HepG2 (cell line): ENCODE measurements around the gene TRIM10. TPM values are rescaled to one million over a fixed set of nuclear protein-coding genes. Genes with fewer than 3 reads are reported as not detected.
A peak's percentile ranks its signal among the peaks of the same experiment; 100 is the strongest.

Source experiments
- ETV5 ChIP-seq: IDR thresholded peaks from 2 replicates; pipeline ENCODE4 v1.6.1; 2018; ENCODE audit warnings: missing biosample characterization, missing genetic modification reagents, inconsistent platforms, borderline replicate concordance
- FOXJ3 ChIP-seq: sonication (generic); formaldehyde crosslinking; IDR thresholded peaks from 2 replicates; pipeline ENCODE4 v1.4.0; 2020; ENCODE audit warnings: missing genetic modification reagents, mild to moderate bottlenecking, borderline replicate concordance
- ZBTB42 ChIP-seq: sonication (generic); formaldehyde crosslinking; IDR thresholded peaks from 2 replicates; pipeline ENCODE4 v1.5.0; 2020; ENCODE audit warnings: mild to moderate bottlenecking, missing genetic modification reagents
- ZC3H4 ChIP-seq: sonication (generic); formaldehyde crosslinking; IDR thresholded peaks from 2 replicates; pipeline ENCODE4 v1.4.0; 2020; ENCODE audit warnings: missing genetic modification reagents, borderline replicate concordance
- ZSCAN25 ChIP-seq: sonication (generic); formaldehyde crosslinking; IDR thresholded peaks from 2 replicates; pipeline ENCODE4 v1.8.0; 2022; ENCODE audit warnings: mild to moderate bottlenecking, missing genetic modification reagents
- polyA plus RNA-seq, 8 experiments: library from polyadenylated mRNA; depleted of rRNA in 3 of 8; stranded (reverse) in 7 of 8; unstranded in 1 of 8; fragments of >200 nt; fragmentation: Illumina TruSeq in 4 of 8; extraction: Trizol in 4 of 8; gene quantifications; 2 replicates each; pipeline versions ENCODE4 v1.2.1 to v1.2.3, GENCODE V29; 2011 to 2016; ENCODE audit warnings: low read depth in 4 of 8, missing spikeins in 1 of 8, mixed read lengths in 1 of 8; ENCODE audit not compliant: insufficient read depth in 1 of 8
- total RNA-seq, 5 experiments: library from RNA; depleted of rRNA; stranded (reverse); fragments of >200 nt; fragmentation: Illumina TruSeq; extraction: Trizol; gene quantifications; 2 replicates each; pipeline ENCODE4 v1.2.3, GENCODE V29; 2016; ENCODE audit warnings: low read depth in 1 of 5
- TF ChIP-seq, protein P1 (sequence below): IDR thresholded peaks from 2 replicates; pipeline ENCODE4 v1.4.0; 2020; ENCODE audit warnings: mild to moderate bottlenecking, missing genetic modification reagents
- TF ChIP-seq, protein P2 (sequence below): sonication (generic); formaldehyde crosslinking; IDR thresholded peaks from 2 replicates; pipeline ENCODE4 v1.4.0; 2020; ENCODE audit warnings: missing genetic modification reagents, borderline replicate concordance
- TF ChIP-seq, protein P3 (sequence below): sonication (generic); formaldehyde crosslinking; IDR thresholded peaks from 2 replicates; pipeline ENCODE4 v1.4.0; 2020; ENCODE audit warnings: missing genetic modification reagents, mild to moderate bottlenecking, borderline replicate concordance
- TF ChIP-seq, protein P4 (sequence below): sonication (generic); formaldehyde crosslinking; IDR thresholded peaks from 2 replicates; pipeline ENCODE4 v1.4.0; 2020; ENCODE audit warnings: mild to moderate bottlenecking, missing genetic modification reagents
- TF ChIP-seq, protein P5 (sequence below): sonication (generic); formaldehyde crosslinking; IDR thresholded peaks from 2 replicates; pipeline ENCODE4 v1.5.0; 2020; ENCODE audit warnings: missing genetic modification reagents
- TF ChIP-seq, protein P6 (sequence below): sonication (generic); formaldehyde crosslinking; IDR thresholded peaks from 2 replicates; pipeline ENCODE4 v1.8.1; 2023; ENCODE audit warnings: mild to moderate bottlenecking, moderate library complexity, missing genetic modification reagents

TRIM10 gene
- total and polyA plus RNA-seq, 2 of the 13 experiments (the other 11 are each of a cell fraction or from before 2014, with no cell fraction given), result 4.1 to 6.8 TPM

DNA sequence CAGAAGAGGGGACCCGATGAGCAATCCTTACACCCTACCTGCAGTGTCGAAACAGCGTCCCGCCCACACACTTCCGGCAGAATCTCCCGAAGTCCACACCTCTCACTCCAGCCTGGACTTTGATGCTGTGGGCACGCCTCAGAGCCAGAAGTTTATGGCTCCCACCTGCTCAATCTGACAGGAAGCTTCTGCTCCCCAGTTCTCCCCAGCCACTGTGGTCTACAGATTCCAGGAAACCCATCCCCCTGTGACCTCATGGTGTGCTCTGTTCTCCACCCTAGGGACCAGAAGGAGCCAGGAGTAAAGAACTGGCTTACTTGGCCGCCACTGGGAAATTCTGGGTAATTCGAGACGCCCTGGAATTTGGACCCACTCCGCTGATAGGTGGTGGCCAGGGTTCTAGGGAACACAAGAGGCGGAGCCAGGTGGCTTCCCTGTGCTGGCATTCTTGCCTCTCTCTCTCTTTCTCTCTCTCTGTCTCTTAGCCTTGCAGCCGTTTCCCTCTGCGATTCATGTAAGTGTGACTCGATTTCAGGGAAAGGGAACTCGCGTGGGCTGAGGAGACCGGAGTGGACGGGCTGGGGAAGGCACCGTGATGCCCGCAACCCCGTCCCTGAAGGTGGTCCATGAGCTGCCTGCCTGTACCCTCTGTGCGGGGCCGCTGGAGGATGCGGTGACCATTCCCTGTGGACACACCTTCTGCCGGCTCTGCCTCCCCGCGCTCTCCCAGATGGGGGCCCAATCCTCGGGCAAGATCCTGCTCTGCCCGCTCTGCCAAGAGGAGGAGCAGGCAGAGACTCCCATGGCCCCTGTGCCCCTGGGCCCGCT is 2.3 kb upstream of the TRIM10 start, which contains the start of gene TRIM15 (continued):
- TF ChIP-seq, protein P1, sequence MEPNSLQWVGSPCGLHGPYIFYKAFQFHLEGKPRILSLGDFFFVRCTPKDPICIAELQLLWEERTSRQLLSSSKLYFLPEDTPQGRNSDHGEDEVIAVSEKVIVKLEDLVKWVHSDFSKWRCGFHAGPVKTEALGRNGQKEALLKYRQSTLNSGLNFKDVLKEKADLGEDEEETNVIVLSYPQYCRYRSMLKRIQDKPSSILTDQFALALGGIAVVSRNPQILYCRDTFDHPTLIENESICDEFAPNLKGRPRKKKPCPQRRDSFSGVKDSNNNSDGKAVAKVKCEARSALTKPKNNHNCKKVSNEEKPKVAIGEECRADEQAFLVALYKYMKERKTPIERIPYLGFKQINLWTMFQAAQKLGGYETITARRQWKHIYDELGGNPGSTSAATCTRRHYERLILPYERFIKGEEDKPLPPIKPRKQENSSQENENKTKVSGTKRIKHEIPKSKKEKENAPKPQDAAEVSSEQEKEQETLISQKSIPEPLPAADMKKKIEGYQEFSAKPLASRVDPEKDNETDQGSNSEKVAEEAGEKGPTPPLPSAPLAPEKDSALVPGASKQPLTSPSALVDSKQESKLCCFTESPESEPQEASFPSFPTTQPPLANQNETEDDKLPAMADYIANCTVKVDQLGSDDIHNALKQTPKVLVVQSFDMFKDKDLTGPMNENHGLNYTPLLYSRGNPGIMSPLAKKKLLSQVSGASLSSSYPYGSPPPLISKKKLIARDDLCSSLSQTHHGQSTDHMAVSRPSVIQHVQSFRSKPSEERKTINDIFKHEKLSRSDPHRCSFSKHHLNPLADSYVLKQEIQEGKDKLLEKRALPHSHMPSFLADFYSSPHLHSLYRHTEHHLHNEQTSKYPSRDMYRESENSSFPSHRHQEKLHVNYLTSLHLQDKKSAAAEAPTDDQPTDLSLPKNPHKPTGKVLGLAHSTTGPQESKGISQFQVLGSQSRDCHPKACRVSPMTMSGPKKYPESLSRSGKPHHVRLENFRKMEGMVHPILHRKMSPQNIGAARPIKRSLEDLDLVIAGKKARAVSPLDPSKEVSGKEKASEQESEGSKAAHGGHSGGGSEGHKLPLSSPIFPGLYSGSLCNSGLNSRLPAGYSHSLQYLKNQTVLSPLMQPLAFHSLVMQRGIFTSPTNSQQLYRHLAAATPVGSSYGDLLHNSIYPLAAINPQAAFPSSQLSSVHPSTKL (CRISPR knock-in tag), result peak; percentile 79
- TF ChIP-seq FOXJ3 (CRISPR knock-in tag), result no peak; the same call in 1 of the 2 replicates
- TF ChIP-seq, protein P2, sequence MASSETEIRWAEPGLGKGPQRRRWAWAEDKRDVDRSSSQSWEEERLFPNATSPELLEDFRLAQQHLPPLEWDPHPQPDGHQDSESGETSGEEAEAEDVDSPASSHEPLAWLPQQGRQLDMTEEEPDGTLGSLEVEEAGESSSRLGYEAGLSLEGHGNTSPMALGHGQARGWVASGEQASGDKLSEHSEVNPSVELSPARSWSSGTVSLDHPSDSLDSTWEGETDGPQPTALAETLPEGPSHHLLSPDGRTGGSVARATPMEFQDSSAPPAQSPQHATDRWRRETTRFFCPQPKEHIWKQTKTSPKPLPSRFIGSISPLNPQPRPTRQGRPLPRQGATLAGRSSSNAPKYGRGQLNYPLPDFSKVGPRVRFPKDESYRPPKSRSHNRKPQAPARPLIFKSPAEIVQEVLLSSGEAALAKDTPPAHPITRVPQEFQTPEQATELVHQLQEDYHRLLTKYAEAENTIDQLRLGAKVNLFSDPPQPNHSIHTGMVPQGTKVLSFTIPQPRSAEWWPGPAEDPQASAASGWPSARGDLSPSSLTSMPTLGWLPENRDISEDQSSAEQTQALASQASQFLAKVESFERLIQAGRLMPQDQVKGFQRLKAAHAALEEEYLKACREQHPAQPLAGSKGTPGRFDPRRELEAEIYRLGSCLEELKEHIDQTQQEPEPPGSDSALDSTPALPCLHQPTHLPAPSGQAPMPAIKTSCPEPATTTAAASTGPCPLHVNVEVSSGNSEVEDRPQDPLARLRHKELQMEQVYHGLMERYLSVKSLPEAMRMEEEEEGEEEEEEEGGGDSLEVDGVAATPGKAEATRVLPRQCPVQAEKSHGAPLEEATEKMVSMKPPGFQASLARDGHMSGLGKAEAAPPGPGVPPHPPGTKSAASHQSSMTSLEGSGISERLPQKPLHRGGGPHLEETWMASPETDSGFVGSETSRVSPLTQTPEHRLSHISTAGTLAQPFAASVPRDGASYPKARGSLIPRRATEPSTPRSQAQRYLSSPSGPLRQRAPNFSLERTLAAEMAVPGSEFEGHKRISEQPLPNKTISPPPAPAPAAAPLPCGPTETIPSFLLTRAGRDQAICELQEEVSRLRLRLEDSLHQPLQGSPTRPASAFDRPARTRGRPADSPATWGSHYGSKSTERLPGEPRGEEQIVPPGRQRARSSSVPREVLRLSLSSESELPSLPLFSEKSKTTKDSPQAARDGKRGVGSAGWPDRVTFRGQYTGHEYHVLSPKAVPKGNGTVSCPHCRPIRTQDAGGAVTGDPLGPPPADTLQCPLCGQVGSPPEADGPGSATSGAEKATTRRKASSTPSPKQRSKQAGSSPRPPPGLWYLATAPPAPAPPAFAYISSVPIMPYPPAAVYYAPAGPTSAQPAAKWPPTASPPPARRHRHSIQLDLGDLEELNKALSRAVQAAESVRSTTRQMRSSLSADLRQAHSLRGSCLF (CRISPR knock-in tag), result no peak
- peak; percentile 58; the same call in 1 of the 2 replicates for TF ChIP-seq ZSCAN25 (CRISPR knock-in tag)
- 0 out of 2 replicates have a peak, but pooled peaks have one; percentile 3 for TF ChIP-seq ZC3H4 (CRISPR knock-in tag)
- TF ChIP-seq, protein P3, sequence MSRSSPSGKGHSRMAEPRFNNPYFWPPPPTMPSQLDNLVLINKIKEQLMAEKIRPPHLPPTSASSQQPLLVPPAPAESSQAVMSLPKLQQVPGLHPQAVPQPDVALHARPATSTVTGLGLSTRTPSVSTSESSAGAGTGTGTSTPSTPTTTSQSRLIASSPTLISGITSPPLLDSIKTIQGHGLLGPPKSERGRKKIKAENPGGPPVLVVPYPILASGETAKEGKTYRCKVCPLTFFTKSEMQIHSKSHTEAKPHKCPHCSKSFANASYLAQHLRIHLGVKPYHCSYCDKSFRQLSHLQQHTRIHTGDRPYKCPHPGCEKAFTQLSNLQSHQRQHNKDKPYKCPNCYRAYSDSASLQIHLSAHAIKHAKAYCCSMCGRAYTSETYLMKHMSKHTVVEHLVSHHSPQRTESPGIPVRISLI, result peak; percentile 52; the same call in 1 of the 2 replicates
- TF ChIP-seq, protein P4, sequence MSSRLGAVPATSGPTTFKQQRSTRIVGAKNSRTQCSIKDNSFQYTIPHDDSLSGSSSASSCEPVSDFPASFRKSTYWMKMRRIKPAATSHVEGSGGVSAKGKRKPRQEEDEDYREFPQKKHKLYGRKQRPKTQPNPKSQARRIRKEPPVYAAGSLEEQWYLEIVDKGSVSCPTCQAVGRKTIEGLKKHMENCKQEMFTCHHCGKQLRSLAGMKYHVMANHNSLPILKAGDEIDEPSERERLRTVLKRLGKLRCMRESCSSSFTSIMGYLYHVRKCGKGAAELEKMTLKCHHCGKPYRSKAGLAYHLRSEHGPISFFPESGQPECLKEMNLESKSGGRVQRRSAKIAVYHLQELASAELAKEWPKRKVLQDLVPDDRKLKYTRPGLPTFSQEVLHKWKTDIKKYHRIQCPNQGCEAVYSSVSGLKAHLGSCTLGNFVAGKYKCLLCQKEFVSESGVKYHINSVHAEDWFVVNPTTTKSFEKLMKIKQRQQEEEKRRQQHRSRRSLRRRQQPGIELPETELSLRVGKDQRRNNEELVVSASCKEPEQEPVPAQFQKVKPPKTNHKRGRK (CRISPR knock-in tag), result peak; percentile 76; the same call in 1 of the 2 replicates
- TF ChIP-seq, protein P5, sequence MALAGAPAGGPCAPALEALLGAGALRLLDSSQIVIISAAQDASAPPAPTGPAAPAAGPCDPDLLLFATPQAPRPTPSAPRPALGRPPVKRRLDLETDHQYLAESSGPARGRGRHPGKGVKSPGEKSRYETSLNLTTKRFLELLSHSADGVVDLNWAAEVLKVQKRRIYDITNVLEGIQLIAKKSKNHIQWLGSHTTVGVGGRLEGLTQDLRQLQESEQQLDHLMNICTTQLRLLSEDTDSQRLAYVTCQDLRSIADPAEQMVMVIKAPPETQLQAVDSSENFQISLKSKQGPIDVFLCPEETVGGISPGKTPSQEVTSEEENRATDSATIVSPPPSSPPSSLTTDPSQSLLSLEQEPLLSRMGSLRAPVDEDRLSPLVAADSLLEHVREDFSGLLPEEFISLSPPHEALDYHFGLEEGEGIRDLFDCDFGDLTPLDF, result no peak
- TF ChIP-seq ETV5, result peak; percentile 95
- no peak for TF ChIP-seq ZBTB42 (CRISPR knock-in tag)
- TF ChIP-seq, protein P6, sequence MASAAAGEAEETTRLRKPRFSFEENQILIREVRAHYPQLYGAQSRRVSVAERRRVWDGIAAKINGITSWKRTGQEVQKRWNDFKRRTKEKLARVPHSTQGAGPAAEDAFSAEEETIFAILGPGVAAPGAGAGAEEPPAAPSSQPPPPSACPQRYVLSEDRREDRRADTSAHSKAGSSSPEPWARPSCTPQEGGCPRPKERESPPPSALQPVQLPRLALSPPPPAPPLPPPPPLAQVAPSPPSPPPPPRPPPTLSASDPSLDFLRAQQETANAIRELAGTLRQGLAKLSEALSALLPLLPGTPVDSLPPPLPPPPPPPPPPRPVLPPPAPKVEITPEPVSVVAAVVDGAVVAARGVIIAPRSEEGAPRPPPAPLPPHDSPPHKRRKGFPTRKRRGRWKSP (CRISPR knock-in tag), result peak; percentile 92
